GM20431 (cell line): ENCODE results near the gene TRPV3.

Source experiments
- in situ Hi-C: fragments of 300-500 bp; cut with MseI, MboI; formaldehyde crosslinking; loops from one replicate; pipeline ENCODE4 v1.15.0; 2020; ENCODE audit warnings: low sequenced_read_pairs; ENCODE audit not compliant: unreplicated experiment

The TRPV3 gene

GRCh38 chr17:3549610-3550162 lies 7.9 kb downstream of the TRPV3 start:
- in situ Hi-C loops, result no loop called here

- in situ Hi-C loops, result no loop called here
Observed at GRCh38 chr17:3547628-3548027, 10.0 kb downstream of the TRPV3 start.

GRCh38 chr17:3546997-3547396 lies 10.6 kb downstream of the TRPV3 start:
- in situ Hi-C loops, result no loop called here

GRCh38 chr17:3546521-3546920 lies 11.1 kb downstream of the TRPV3 start:
- in situ Hi-C loops, result no loop called here

GRCh38 chr17:3545151-3545550 lies 12.5 kb downstream of the TRPV3 start:
- in situ Hi-C loops, result no loop called here

GRCh38 chr17:3544365-3544764 lies 13.2 kb downstream of the TRPV3 start:
- in situ Hi-C loops, result no loop called here

GRCh38 chr17:3543453-3543852 lies 14.2 kb downstream of the TRPV3 start:
- in situ Hi-C loops, result no loop called here

GRCh38 chr17:3542410-3543088 lies 15.1 kb downstream of the TRPV3 start:
- in situ Hi-C loops, result no loop called here

- in situ Hi-C loops, result no loop called here
Observed at GRCh38 chr17:3539881-3540540, 17.6 kb downstream of the TRPV3 start.

GRCh38 chr17:3536716-3537115 lies 20.9 kb downstream of the TRPV3 start:
- in situ Hi-C loops, result no loop called here

GRCh38 chr17:3535253-3535995 lies 22.2 kb downstream of the TRPV3 start:
- in situ Hi-C loops, result no loop called here

GRCh38 chr17:3534881-3535252 lies 22.7 kb downstream of the TRPV3 start:
- in situ Hi-C loops, result no loop called here

GRCh38 chr17:3533752-3534151 lies 23.9 kb downstream of the TRPV3 start:
- in situ Hi-C loops, result no loop called here

GRCh38 chr17:3532859-3533142 lies 24.8 kb downstream of the TRPV3 start:
- in situ Hi-C loops, result no loop called here

- in situ Hi-C loops, result no loop called here
Observed at GRCh38 chr17:3532106-3532858, 25.3 kb downstream of the TRPV3 start.

- in situ Hi-C loops, result no loop called here
Observed at GRCh38 chr17:3531266-3532101, 26.1 kb downstream of the TRPV3 start.

- in situ Hi-C loops, result no loop called here
Observed at GRCh38 chr17:3529817-3530741, 27.5 kb downstream of the TRPV3 start.

GRCh38 chr17:3528880-3529511 lies 28.6 kb downstream of the TRPV3 start:
- in situ Hi-C loops, result no loop called here
